ENCODE data around the gene DUT.

DUT gene

GRCh38 chr15:48330105-48330785, 984 bp upstream of the DUT start:
- no peak for DNase-seq (ENCODE audit: low read depth)

- DNase-seq (ENCODE audit: low read depth), result peak; percentile 62
Observed at GRCh38 chr15:48331796-48332641, 790 bp downstream of the DUT start.

GRCh38 chr15:48332642-48333034, 1.4 kb downstream of the DUT start:
- DNase-seq (ENCODE audit: low read depth), result no peak

GRCh38 chr15:48333540-48333939, 2.3 kb downstream of the DUT start:
- DNase-seq (ENCODE audit: low read depth), result no peak

- DNase-seq (ENCODE audit: low read depth), result no peak
Observed at GRCh38 chr15:48334260-48334659, 3.0 kb downstream of the DUT start.

- DNase-seq (ENCODE audit: low read depth), result no peak
Observed at GRCh38 chr15:48336940-48337339, 5.7 kb downstream of the DUT start.

GRCh38 chr15:48337607-48338006, 6.4 kb downstream of the DUT start:
- no peak for DNase-seq (ENCODE audit: low read depth)

GRCh38 chr15:48340111-48340510, 8.9 kb downstream of the DUT start:
- no peak for DNase-seq (ENCODE audit: low read depth)

- no peak for DNase-seq (ENCODE audit: low read depth)
Observed at GRCh38 chr15:48343865-48344264, 12.6 kb downstream of the DUT start.

- DNase-seq (ENCODE audit: low read depth), result no peak
Observed at GRCh38 chr15:48345516-48345915, 14.3 kb downstream of the DUT start.

- DNase-seq (ENCODE audit: low read depth), result peak; percentile 33
Observed at GRCh38 chr15:48352474-48353072, 21.3 kb downstream of the DUT start.

- no peak for DNase-seq (ENCODE audit: low read depth)
Observed at GRCh38 chr15:48354694-48355303, 23.6 kb downstream of the DUT start.

GRCh38 chr15:48355377-48355776, 24.1 kb downstream of the DUT start:
- DNase-seq (ENCODE audit: low read depth), result no peak

- DNase-seq (ENCODE audit: low read depth), result no peak
Observed at GRCh38 chr15:48358229-48359152, 27.3 kb downstream of the DUT start.

- DNase-seq (ENCODE audit: low read depth), result no peak
Observed at GRCh38 chr15:48360841-48361240, 29.6 kb downstream of the DUT start.

GRCh38 chr15:48361685-48362084, 30.5 kb downstream of the DUT start:
- DNase-seq (ENCODE audit: low read depth), result no peak

- no peak for DNase-seq (ENCODE audit: low read depth)
Observed at GRCh38 chr15:48363474-48363873, 32.2 kb downstream of the DUT start.

- no peak for DNase-seq (ENCODE audit: low read depth)
Observed at GRCh38 chr15:48365575-48365974, 34.3 kb downstream of the DUT start.

- no peak for DNase-seq (ENCODE audit: low read depth)
Observed at GRCh38 chr15:48366584-48367312, 35.5 kb downstream of the DUT start.

- no peak for DNase-seq (ENCODE audit: low read depth)
Observed at GRCh38 chr15:48367483-48367882, 36.3 kb downstream of the DUT start.

GRCh38 chr15:48370460-48370859, 39.2 kb downstream of the DUT start:
- no peak for DNase-seq (ENCODE audit: low read depth)
